GM12878 (cell line): ENCODE data around the gene LCE3E. TPM values are rescaled to one million over a fixed set of nuclear protein-coding genes. Genes with fewer than 3 reads are reported as not detected.

Source experiments
- ATAC-seq: fragments of 200-7000 bp; cut with Tn5 transposase; 3 replicates; pipeline ENCODE4 v1.9.1; 2020; ENCODE audit warnings: mild to moderate bottlenecking, moderate library complexity
- BruUV-seq: library from RNA; stranded (reverse); fragments of 400-500 nt; replicated peaks from 2 replicates; lab custom pipeline; 2021; lab: Mats Ljungman, UMichigan
- CTCF ChIA-PET: fragments of 300-600 bp; sonication (Branson Sonifier 250); formaldehyde crosslinking; extraction: SDS; loops from one replicate; lab custom pipeline; 2021; ENCODE audit warnings: inconsistent platforms; lab: Yijun Ruan, JAX
- POLR2A ChIA-PET: fragments of 350-600 bp; formaldehyde crosslinking; extraction: SDS; loops from one replicate; lab custom pipeline; 2021; ENCODE audit warnings: inconsistent platforms; lab: Charles Lee
- RAD21 ChIA-PET: fragments of 300-600 bp; sonication (Branson Sonifier 250); formaldehyde crosslinking; loops from one replicate; lab custom pipeline; 2023; ENCODE audit warnings: antibody characterized with exemption; ENCODE audit not compliant: unreplicated experiment; lab: Charles Lee
- SMC1A ChIA-PET: fragments of 300-600 bp; sonication (Branson Sonifier 250); formaldehyde crosslinking; loops from one replicate; lab custom pipeline; 2023; ENCODE audit not compliant: unreplicated experiment, uncharacterized antibody; lab: Charles Lee
- DNase-seq: peaks from one replicate; pipeline ENCODE4 v3.0.0-alpha.2; 2011; ENCODE audit warnings: low read depth, low spot score
- FAIRE-seq: peaks from 3 replicates; lab custom pipeline; 2011; peaks lifted over from hg19 to GRCh38; lab: Jason Lieb, UNC
- H2AFZ ChIP-seq: 2 replicates; pipeline ENCODE4 v1.6.0; 2011; ENCODE audit warnings: low read depth, low read length, control low read depth; ENCODE audit not compliant: control insufficient read depth
- H3K27ac ChIP-seq: 2 replicates; pipeline ENCODE4 v1.5.1; 2011; ENCODE audit warnings: control low read depth; ENCODE audit not compliant: control insufficient read depth, insufficient read depth
- H3K27me3 ChIP-seq, 2 experiments: replicated peaks in 1 of 2; 2 replicates each; pipeline versions ENCODE4 v1.6.0 to v1.6.1; 2011; ENCODE audit warnings: low read length in 1 of 2; ENCODE audit not compliant: control insufficient read depth in 2 of 2, insufficient read depth in 2 of 2
- H3K36me3 ChIP-seq, 2 experiments: 2 replicates each; pipeline ENCODE4 v1.5.1; 2011; ENCODE audit warnings: low read length in 1 of 2; ENCODE audit not compliant: control insufficient read depth in 2 of 2, insufficient read depth in 2 of 2
- H3K4me1 ChIP-seq: 2 replicates; pipeline ENCODE4 v1.6.1; 2011; ENCODE audit warnings: mild to moderate bottlenecking, low read length, moderate library complexity, mixed read lengths; ENCODE audit not compliant: control insufficient read depth, insufficient read depth
- H3K4me2 ChIP-seq: 2 replicates; pipeline ENCODE4 v1.6.0; 2011; ENCODE audit warnings: control low read depth; ENCODE audit not compliant: control insufficient read depth, insufficient read depth
- H3K4me3 ChIP-seq: fragments of 200-600 bp; sonication (generic); 2 replicates; pipeline ENCODE4 v1.5.1; 2016
- H3K79me2 ChIP-seq: 2 replicates; pipeline ENCODE4 v1.6.0; 2011; ENCODE audit warnings: low read length; ENCODE audit not compliant: control insufficient read depth, insufficient read depth
- H3K9ac ChIP-seq: 2 replicates; pipeline ENCODE4 v1.8.0; 2011; ENCODE audit warnings: low read length, control low read depth, mixed read lengths; ENCODE audit not compliant: control insufficient read depth, insufficient read depth
- H3K9me3 ChIP-seq: replicated peaks from 3 replicates; pipeline ENCODE4 v1.5.1; 2011; ENCODE audit warnings: mild to moderate bottlenecking, low read length; ENCODE audit not compliant: control insufficient read depth, insufficient read depth
- H4K20me1 ChIP-seq: 2 replicates; pipeline ENCODE4 v1.6.0; 2011; ENCODE audit not compliant: control insufficient read depth, insufficient read depth
- BCL11A ChIP-seq: IDR thresholded peaks from 2 replicates; pipeline ENCODE4 v1.6.1; 2011; ENCODE audit warnings: low read depth, low read length
- BHLHE40 ChIP-seq, 2 experiments: fragments of 450-650 bp in 1 of 2; IDR thresholded peaks; 2 replicates each; pipeline ENCODE4 v1.6.1; 2011 to 2017; ENCODE audit warnings: low read depth in 2 of 2, borderline replicate concordance in 1 of 2, improper control_type of control experiment in 1 of 2, low read length in 1 of 2, mild to moderate bottlenecking in 1 of 2
- CHD1 ChIP-seq: IDR thresholded peaks from 2 replicates; pipeline ENCODE4 v1.6.1; 2012; ENCODE audit warnings: low read depth, low read length, improper control_type of control experiment
- EP300 ChIP-seq, 2 experiments: fragments of 150-350 bp in 1 of 2; IDR thresholded peaks; 2 replicates each; pipeline ENCODE4 v1.6.1; 2011 to 2012; ENCODE audit warnings: low read depth in 2 of 2, low read length in 2 of 2, borderline replicate concordance in 1 of 2, improper control_type of control experiment in 1 of 2, inconsistent platforms in 1 of 2; ENCODE audit not compliant: control insufficient read depth in 1 of 2
- GATAD2B ChIP-seq: fragments of 450-650 bp; conservative IDR thresholded peaks from 2 replicates; pipeline ENCODE4 v1.6.1; 2017; ENCODE audit warnings: low read depth, mild to moderate bottlenecking, moderate library complexity
- HCFC1 ChIP-seq: fragments of 150-350 bp; IDR thresholded peaks from 2 replicates; pipeline ENCODE4 v1.6.1; 2014; ENCODE audit warnings: low read length
- IRF3 ChIP-seq: fragments of 450-650 bp; IDR thresholded peaks from 2 replicates; pipeline ENCODE4 v1.6.1; 2014; ENCODE audit warnings: mild to moderate bottlenecking
- IRF4 ChIP-seq: IDR thresholded peaks from 2 replicates; pipeline ENCODE4 v1.6.1; 2011; ENCODE audit warnings: low read depth, low read length
- MEF2A ChIP-seq: IDR thresholded peaks from 2 replicates; pipeline ENCODE4 v1.6.1; 2011; ENCODE audit warnings: low read depth, mild to moderate bottlenecking, low read length, moderate library complexity; ENCODE audit not compliant: insufficient read depth
- MYC ChIP-seq: IDR thresholded peaks from 2 replicates; pipeline ENCODE4 v1.6.1; 2011; ENCODE audit warnings: mild to moderate bottlenecking, low read length, moderate library complexity, inconsistent platforms; ENCODE audit not compliant: insufficient read depth, insufficient replicate concordance, insufficient read length, severe bottlenecking
- SPI1 ChIP-seq: IDR thresholded peaks from 2 replicates; pipeline ENCODE4 v1.6.1; 2011; ENCODE audit warnings: low read depth, mild to moderate bottlenecking, low read length, moderate library complexity, borderline replicate concordance; ENCODE audit not compliant: insufficient read depth
- STAT1 ChIP-seq: fragments of 450-650 bp; conservative IDR thresholded peaks from 2 replicates; pipeline ENCODE4 v1.6.1; 2014; ENCODE audit warnings: antibody characterized with exemption, mild to moderate bottlenecking
- TCF3 ChIP-seq: IDR thresholded peaks from 2 replicates; pipeline ENCODE4 v1.6.1; 2012; ENCODE audit warnings: low read depth, mild to moderate bottlenecking, low read length, borderline replicate concordance; ENCODE audit not compliant: insufficient read depth
- ZNF622 ChIP-seq: fragments of 450-650 bp; IDR thresholded peaks from 2 replicates; pipeline ENCODE4 v1.6.1; 2017; ENCODE audit warnings: mild to moderate bottlenecking, inconsistent platforms
- WGBS: methylation state at CpG from one replicate; pipeline ENCODE4 v1.1.6; 2016; ENCODE audit warnings: low lambda C conversion rate; ENCODE audit not compliant: insufficient replicate concordance, insufficient coverage; ENCODE audit errors: missing lambda C conversion rate; 5-methylcytosine and 5-hydroxymethylcytosine counted together
- in situ Hi-C: fragments of 300-500 bp; cut with MboI; formaldehyde crosslinking; loops from 9 replicates; pipeline ENCODE4 v1.14.3; 2018; ENCODE audit warnings: mixed read lengths
- intact Hi-C: fragments of 100-400 bp; cut with micrococcal nuclease; formaldehyde crosslinking; loops from one replicate; pipeline ENCODE4 v1.14.2; 2022; ENCODE audit not compliant: unreplicated experiment
- polyA plus RNA-seq, 11 experiments: library from polyadenylated mRNA; depleted of rRNA in 4 of 11; unstranded in 6 of 11; stranded (reverse) in 5 of 11; fragments of >200 nt; fragmentation: Nextera tagmentation in 4 of 11; fragmentation: Illumina TruSeq in 1 of 11; extraction: Ambion mirVana in 4 of 11; extraction: Trizol in 1 of 11; gene quantifications; 1 replicate in 1 of 11; 2 replicates in 10 of 11; pipeline versions ENCODE4 v1.2.1 to v1.2.3, GENCODE V29; 2011 to 2016; ENCODE audit warnings: inconsistent platforms in 2 of 11, missing spikeins in 2 of 11, low read depth in 1 of 11
- total RNA-seq, 4 experiments: library from RNA; depleted of rRNA in 3 of 4; stranded (reverse); fragments of >200 nt in 3 of 4; fragmentation: Illumina TruSeq in 1 of 4; extraction: Trizol in 1 of 4; gene quantifications; 2 replicates each; pipeline versions ENCODE4 v1.2.1 to v1.2.3, GENCODE V29; 2013 to 2021
- TF ChIP-seq, protein P1 (sequence below), 3 experiments: IDR thresholded peaks in 2 of 3; conservative IDR thresholded peaks in 1 of 3; 2 replicates each; pipeline ENCODE4 v1.5.1; 2011; ENCODE audit warnings: low read depth in 3 of 3, low read length in 3 of 3, mild to moderate bottlenecking in 3 of 3, control low read depth in 2 of 3, moderate library complexity in 2 of 3, inconsistent platforms in 1 of 3, mixed read lengths in 1 of 3; ENCODE audit not compliant: control insufficient read depth in 2 of 3, insufficient read depth in 1 of 3; ENCODE audit errors: extremely low read depth in 1 of 3

Gene LCE3E
- total and polyA plus RNA-seq, 10 of the 15 experiments (the other 5 are each of a cell fraction or from before 2014, with no cell fraction given) = not detected

- Histone ChIP-seq H3K9me3 (no peaks in the 10 kb centered on the region), H3K27me3 (peaks cover 4 to 19% of the 10 kb centered on the region in 2 experiments), H3K4me2 (no peak overlapping the region), H3K79me2 (no peaks in the 10 kb centered on the region), H3K4me1 (no peaks in the 10 kb centered on the region), H3K9ac (no peak overlapping the region), H2AFZ (no peak overlapping the region), H3K4me3 (no peak overlapping the region), H3K36me3 (no peaks in the 10 kb centered on the region), H3K27ac (no peak overlapping the region), H4K20me1 (no peaks in the 10 kb centered on the region; the same call in 1 of the 2 replicates)
- intact Hi-C loops (no loop called here), in situ Hi-C loops (no loop called here)
- ChIA-PET POLR2A (no interaction called here), RAD21 (no interaction called here), CTCF (no interaction called here), SMC1A (no interaction called here)
- no peak for TF ChIP-seq MEF2A
- TF ChIP-seq TCF3 = no peak
- no peak for TF ChIP-seq STAT1
- no peak for TF ChIP-seq ZNF622
- TF ChIP-seq SPI1 = no peak
- TF ChIP-seq, protein P1, sequence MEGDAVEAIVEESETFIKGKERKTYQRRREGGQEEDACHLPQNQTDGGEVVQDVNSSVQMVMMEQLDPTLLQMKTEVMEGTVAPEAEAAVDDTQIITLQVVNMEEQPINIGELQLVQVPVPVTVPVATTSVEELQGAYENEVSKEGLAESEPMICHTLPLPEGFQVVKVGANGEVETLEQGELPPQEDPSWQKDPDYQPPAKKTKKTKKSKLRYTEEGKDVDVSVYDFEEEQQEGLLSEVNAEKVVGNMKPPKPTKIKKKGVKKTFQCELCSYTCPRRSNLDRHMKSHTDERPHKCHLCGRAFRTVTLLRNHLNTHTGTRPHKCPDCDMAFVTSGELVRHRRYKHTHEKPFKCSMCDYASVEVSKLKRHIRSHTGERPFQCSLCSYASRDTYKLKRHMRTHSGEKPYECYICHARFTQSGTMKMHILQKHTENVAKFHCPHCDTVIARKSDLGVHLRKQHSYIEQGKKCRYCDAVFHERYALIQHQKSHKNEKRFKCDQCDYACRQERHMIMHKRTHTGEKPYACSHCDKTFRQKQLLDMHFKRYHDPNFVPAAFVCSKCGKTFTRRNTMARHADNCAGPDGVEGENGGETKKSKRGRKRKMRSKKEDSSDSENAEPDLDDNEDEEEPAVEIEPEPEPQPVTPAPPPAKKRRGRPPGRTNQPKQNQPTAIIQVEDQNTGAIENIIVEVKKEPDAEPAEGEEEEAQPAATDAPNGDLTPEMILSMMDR (IDR thresholded peaks at IDR 0.05 in 2 of 3, conservative IDR thresholded peaks at IDR 0.05 in 1 of 3; ENCODE audit: control insufficient read depth in 2 of 3, extremely low read depth in 1 of 3, insufficient read depth in 1 of 3, low read depth in 3 of 3, low read length in 3 of 3) = no peak
- TF ChIP-seq IRF3 = no peak
- no peak for TF ChIP-seq GATAD2B
- no peak for TF ChIP-seq MYC
- no peak for TF ChIP-seq BHLHE40 (IDR thresholded peaks at IDR 0.05; ENCODE audit: borderline replicate concordance in 1 of 2, low read depth in 2 of 2, low read length in 1 of 2)
- no peak for TF ChIP-seq EP300 (IDR thresholded peaks at IDR 0.05; ENCODE audit: borderline replicate concordance in 1 of 2, control insufficient read depth in 1 of 2, low read depth in 2 of 2, low read length in 2 of 2)
- no peak for TF ChIP-seq HCFC1
- TF ChIP-seq BCL11A = no peak
- TF ChIP-seq CHD1 = no peak
- no peak for TF ChIP-seq IRF4
- no peak for ATAC-seq
- no peak for DNase-seq
- FAIRE-seq = no peak
- WGBS = 0% methylated on average over 1 of the region's 1 CpG
- BruUV-seq = no TSS peak
Measured at GRCh38 chr1:152519851-152520250, 46.7 kb downstream of the LCE3E start.
